ENCODE results near the gene CES3.

CES3 gene

GRCh38 chr16:67016681-67017420 is 55.8 kb downstream of the CES3 start:
- TF ChIP-seq EZH2 (IDR thresholded peaks at IDR 0.05; ENCODE audit: borderline replicate concordance, low read length) (no peak), CTCF (IDR thresholded peaks at IDR 0.05; ENCODE audit: low read length) (no peak)
- H3K4me2 ChIP-seq (ENCODE audit: low read length), result no peak overlapping the region
- H3K4me3 ChIP-seq (ENCODE audit: low read depth, low read length, poor library complexity, severe bottlenecking), result no peak overlapping the region
- no peaks in the 10 kb centered on the region for H4K20me1 ChIP-seq (ENCODE audit: insufficient read depth, low read length)
- no peak overlapping the region for H3K27ac ChIP-seq (ENCODE audit: low read depth, low read length, poor library complexity, severe bottlenecking)
- H3K4me1 ChIP-seq (ENCODE audit: insufficient read depth, low read length, severe bottlenecking), result peaks cover 13% of the 10 kb centered on the region
- H3K9me3 ChIP-seq (ENCODE audit: low read length), result no peaks in the 10 kb centered on the region
- 0 out of 2 replicates have a peak, but pooled peaks cover 4% of the 10 kb centered on the region for H3K27me3 ChIP-seq (ENCODE audit: insufficient read depth, low read length)
- H3K79me2 ChIP-seq (ENCODE audit: insufficient read depth, low read length), result no peaks in the 10 kb centered on the region
- H3K9me2 ChIP-seq (ENCODE audit: low read depth, low read length), result no peaks in the 10 kb centered on the region
- no peak overlapping the region for H2AFZ ChIP-seq (ENCODE audit: low read length)
- no peaks in the 10 kb centered on the region for H3F3A ChIP-seq (ENCODE audit: insufficient read depth, low read length)
- H3K9ac ChIP-seq (ENCODE audit: low read length), result no peak overlapping the region
- no peaks in the 10 kb centered on the region for H3K36me3 ChIP-seq (ENCODE audit: insufficient read depth, low read length)

- H3K9ac ChIP-seq (ENCODE audit: low read length), result no peak overlapping the region
- no peak overlapping the region for H3K4me3 ChIP-seq (ENCODE audit: low read depth, low read length, poor library complexity, severe bottlenecking)
- H3K27me3 ChIP-seq (ENCODE audit: insufficient read depth, low read length), result 0 out of 2 replicates have a peak, but pooled peaks cover 4% of the 10 kb centered on the region
- no peaks in the 10 kb centered on the region for H3K79me2 ChIP-seq (ENCODE audit: insufficient read depth, low read length)
- peaks cover 13% of the 10 kb centered on the region for H3K4me1 ChIP-seq (ENCODE audit: insufficient read depth, low read length, severe bottlenecking)
- no peaks in the 10 kb centered on the region for H3K36me3 ChIP-seq (ENCODE audit: insufficient read depth, low read length)
- TF ChIP-seq EZH2 (IDR thresholded peaks at IDR 0.05; ENCODE audit: borderline replicate concordance, low read length) (no peak), CTCF (IDR thresholded peaks at IDR 0.05; ENCODE audit: low read length) (no peak)
- H2AFZ ChIP-seq (ENCODE audit: low read length), result no peak overlapping the region
- no peaks in the 10 kb centered on the region for H3K9me3 ChIP-seq (ENCODE audit: low read length)
- H3F3A ChIP-seq (ENCODE audit: insufficient read depth, low read length), result no peaks in the 10 kb centered on the region
- H4K20me1 ChIP-seq (ENCODE audit: insufficient read depth, low read length), result no peaks in the 10 kb centered on the region
- H3K4me2 ChIP-seq (ENCODE audit: low read length), result no peak overlapping the region
- H3K9me2 ChIP-seq (ENCODE audit: low read depth, low read length), result no peaks in the 10 kb centered on the region
- H3K27ac ChIP-seq (ENCODE audit: low read depth, low read length, poor library complexity, severe bottlenecking), result no peak overlapping the region
These were observed 56.3 kb downstream of the CES3 start for GRCh38 chr16:67017421-67017750.

DNA sequence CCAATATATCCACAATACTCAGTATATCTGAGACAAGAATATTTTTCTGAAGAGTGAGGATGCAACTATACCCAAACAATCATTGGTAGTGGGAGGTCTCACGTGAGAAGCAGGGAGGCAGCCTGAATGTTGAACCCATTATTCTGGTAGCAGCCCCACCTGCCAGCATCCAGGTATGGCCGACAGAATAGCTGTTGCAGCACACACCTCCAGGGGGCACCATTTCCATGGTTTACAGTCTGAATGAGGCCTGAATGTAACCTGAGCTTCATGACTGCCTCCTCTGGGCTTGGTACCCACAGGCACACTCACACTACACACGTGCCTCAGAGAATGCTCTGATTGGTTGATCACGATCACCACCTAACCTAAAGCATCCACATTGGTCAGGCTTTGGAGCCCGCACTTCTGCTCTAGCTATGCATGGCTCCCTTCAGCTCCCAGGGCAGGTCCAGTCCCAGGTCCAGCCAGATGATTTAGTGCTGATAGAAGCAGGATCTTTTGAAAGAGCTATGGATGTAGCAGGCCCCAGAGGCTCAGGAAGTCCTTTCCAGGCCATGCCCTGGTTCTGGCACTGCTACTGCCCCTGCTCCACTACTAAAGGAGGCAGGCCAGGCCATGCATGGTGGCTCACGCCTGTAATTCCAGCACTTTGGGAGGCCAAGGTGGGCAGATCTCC is 56.9 kb downstream of the CES3 start:
- Histone ChIP-seq H3K4me3 (ENCODE audit: low read depth, low read length, poor library complexity, severe bottlenecking) (no peak overlapping the region), H3K79me2 (ENCODE audit: insufficient read depth, low read length) (no peaks in the 10 kb centered on the region), H4K20me1 (ENCODE audit: insufficient read depth, low read length) (no peaks in the 10 kb centered on the region), H3K4me1 (ENCODE audit: insufficient read depth, low read length, severe bottlenecking) (peaks cover 13% of the 10 kb centered on the region), H3K9me3 (ENCODE audit: low read length) (no peaks in the 10 kb centered on the region), H3K9ac (ENCODE audit: low read length) (no peak overlapping the region), H3F3A (ENCODE audit: insufficient read depth, low read length) (no peaks in the 10 kb centered on the region), H3K27me3 (ENCODE audit: insufficient read depth, low read length) (0 out of 2 replicates have a peak, but pooled peaks cover 4% of the 10 kb centered on the region), H3K9me2 (ENCODE audit: low read depth, low read length) (no peaks in the 10 kb centered on the region), H3K36me3 (ENCODE audit: insufficient read depth, low read length) (no peaks in the 10 kb centered on the region), H2AFZ (ENCODE audit: low read length) (no peak overlapping the region), H3K27ac (ENCODE audit: low read depth, low read length, poor library complexity, severe bottlenecking) (no peak overlapping the region), H3K4me2 (ENCODE audit: low read length) (no peak overlapping the region)
- no peak for TF ChIP-seq EZH2 (IDR thresholded peaks at IDR 0.05; ENCODE audit: borderline replicate concordance, low read length)
- TF ChIP-seq CTCF (IDR thresholded peaks at IDR 0.05; ENCODE audit: low read length), result peak; percentile 93
